ENCODE measurements around the gene FTSJ1. TPM values are rescaled to one million over a fixed set of nuclear protein-coding genes. Genes with fewer than 3 reads are reported as not detected.
"Not testable (repeated sequence)": the region's sequence is repeated elsewhere in the genome, so short reads cannot be mapped to it uniquely, and the experiment has no call there.

Gene FTSJ1
- polyA plus RNA-seq (ENCODE audit: insufficient read length in 3 of 3): 10 to 100 TPM; 32.2 to 35.6 (median 34.8) TPM

- peak in 2 of 3 donors; percentile 58 to 61 for DNase-seq (ENCODE audit: low read depth in 3 of 3, low spot score in 2 of 3)
Measured at GRCh38 chrX:48475774-48476577, at the start of gene FTSJ1. Gene FTSJ1 (plus strand): TSS chrX:48476199. CDS start chrX:48478048, 1,849 bp downstream.

GRCh38 chrX:48427027-48427716 lies 48.8 kb upstream of the FTSJ1 start:
- DNase-seq (ENCODE audit: low read depth in 3 of 3, low spot score in 2 of 3): not testable (repeated sequence)

- not testable (repeated sequence) for DNase-seq (ENCODE audit: low read depth in 3 of 3, low spot score in 2 of 3)
Measured at GRCh38 chrX:48429606-48430005, 46.4 kb upstream of the FTSJ1 start.

- DNase-seq (ENCODE audit: low read depth in 3 of 3, low spot score in 2 of 3): not testable (repeated sequence)
Measured at GRCh38 chrX:48430166-48430565, 45.8 kb upstream of the FTSJ1 start.

GRCh38 chrX:48433713-48434112 lies 42.3 kb upstream of the FTSJ1 start:
- not testable (repeated sequence) for DNase-seq (ENCODE audit: low read depth in 3 of 3, low spot score in 2 of 3)

- DNase-seq (ENCODE audit: low read depth in 3 of 3, low spot score in 2 of 3): not testable (repeated sequence)
Measured at GRCh38 chrX:48447201-48447600, 28.8 kb upstream of the FTSJ1 start.

GRCh38 chrX:48450076-48450475 lies 25.9 kb upstream of the FTSJ1 start:
- DNase-seq (ENCODE audit: low read depth in 3 of 3, low spot score in 2 of 3): no peak

GRCh38 chrX:48451708-48452107 lies 24.3 kb upstream of the FTSJ1 start:
- DNase-seq (ENCODE audit: low read depth in 3 of 3, low spot score in 2 of 3): no peak

GRCh38 chrX:48456628-48457331 lies 19.2 kb upstream of the FTSJ1 start:
- DNase-seq (ENCODE audit: low read depth in 3 of 3, low spot score in 2 of 3): no peak

GRCh38 chrX:48458711-48459110 lies 17.3 kb upstream of the FTSJ1 start:
- DNase-seq (ENCODE audit: low read depth in 3 of 3, low spot score in 2 of 3): no peak

- DNase-seq (ENCODE audit: low read depth in 3 of 3, low spot score in 2 of 3): no peak
Measured at GRCh38 chrX:48459483-48459882, 16.5 kb upstream of the FTSJ1 start.

GRCh38 chrX:48460031-48460430 lies 16.0 kb upstream of the FTSJ1 start:
- DNase-seq (ENCODE audit: low read depth in 3 of 3, low spot score in 2 of 3): no peak

GRCh38 chrX:48460606-48461005 lies 15.4 kb upstream of the FTSJ1 start:
- no peak for DNase-seq (ENCODE audit: low read depth in 3 of 3, low spot score in 2 of 3)

- DNase-seq (ENCODE audit: low read depth in 3 of 3, low spot score in 2 of 3): no peak
Measured at GRCh38 chrX:48461830-48462229, 14.2 kb upstream of the FTSJ1 start.

- DNase-seq (ENCODE audit: low read depth in 3 of 3, low spot score in 2 of 3): no peak
Measured at GRCh38 chrX:48465336-48465933, 10.6 kb upstream of the FTSJ1 start.

GRCh38 chrX:48466696-48467095 lies 9.3 kb upstream of the FTSJ1 start:
- DNase-seq (ENCODE audit: low read depth in 3 of 3, low spot score in 2 of 3): no peak

GRCh38 chrX:48467281-48467761 lies 8.7 kb upstream of the FTSJ1 start:
- DNase-seq (ENCODE audit: low read depth in 3 of 3, low spot score in 2 of 3): no peak

GRCh38 chrX:48468247-48468671 lies 7.7 kb upstream of the FTSJ1 start:
- DNase-seq (ENCODE audit: low read depth in 3 of 3, low spot score in 2 of 3): no peak

GRCh38 chrX:48468693-48469691 lies 7.0 kb upstream of the FTSJ1 start:
- DNase-seq (ENCODE audit: low read depth in 3 of 3, low spot score in 2 of 3): no peak
